Epithelial cell of umbilical artery (primary cell): ENCODE measurements around the gene GALNT12. TPM values are rescaled to one million over a fixed set of nuclear protein-coding genes. Genes with fewer than 3 reads are reported as not detected.

Experiments used
- total RNA-seq: library from RNA; depleted of rRNA; stranded (reverse); fragments of >200 nt; gene quantifications from 2 replicates; pipeline ENCODE4 v1.2.3, GENCODE V29; 2014

GALNT12 gene
- total RNA-seq: 0.65 and 0.91 TPM in 2 replicates

GRCh38 chr9:98807070-98807813, at the start of gene GALNT12:
GALNT12 (plus strand) TSS chr9:98807670; CDS start chr9:98807699, 29 bp downstream.

GRCh38 chr9:98796364-98797101, 10.9 kb upstream of the GALNT12 start, which contains the start of gene ANKS6:
ANKS6 (minus strand) TSS chr9:98796555; CDS start chr9:98796491, 64 bp downstream.

Other genes with a start within 250 kb of the GALNT12 start
- 0.61 and 1.6 TPM in 2 replicates for gene GABBR2, start 98.7 kb upstream of the GALNT12 start, total RNA-seq
- 7.4 and 9.4 TPM in 2 replicates for gene ANKS6, start 11.1 kb upstream of the GALNT12 start, total RNA-seq
- under 0.01 and 0.30 TPM in 2 replicates for gene COL15A1, start 136.2 kb downstream of the GALNT12 start, total RNA-seq